Muscle of back (tissue), 11 donors: ENCODE results near the gene AOPEP. TPM values are rescaled to one million over a fixed set of nuclear protein-coding genes. Genes with fewer than 3 reads are reported as not detected.

Source experiments
- DNase-seq, 3 donors: peaks; one replicate each; pipeline versions ENCODE4 v3.0.0 to v3.0.0-alpha.2; 2013
- polyA plus RNA-seq, 10 donors: library from polyadenylated mRNA; unstranded; fragments of 120-200 nt; gene quantifications; one replicate each; pipeline ENCODE4 v1.2.1, GENCODE V29; 2013; ENCODE audit not compliant: insufficient read length in 10 of 10

Gene AOPEP
- polyA plus RNA-seq, 10 donors = 25.6 to 44.3 (median 32.8) TPM

- DNase-seq = no peak
Observed at GRCh38 chr9:95079461-95079860, 353.0 kb downstream of the AOPEP start.

- no peak for DNase-seq
Observed at GRCh38 chr9:95080961-95081647, 354.6 kb downstream of the AOPEP start.

GRCh38 chr9:95081998-95082397, 355.5 kb downstream of the AOPEP start:
- DNase-seq = no peak

- no peak for DNase-seq
Observed at GRCh38 chr9:95082401-95083084, 356.0 kb downstream of the AOPEP start.

- no peak for DNase-seq
Observed at GRCh38 chr9:95083086-95083768, 356.7 kb downstream of the AOPEP start.

- no peak for DNase-seq
Observed at GRCh38 chr9:95084254-95084934, 357.9 kb downstream of the AOPEP start.

GRCh38 chr9:95085036-95085770, 358.7 kb downstream of the AOPEP start:
- no peak for DNase-seq

GRCh38 chr9:95085861-95086563, 359.5 kb downstream of the AOPEP start:
- DNase-seq = no peak

GRCh38 chr9:95086564-95086955, 360.1 kb downstream of the AOPEP start:
- DNase-seq = no peak

- DNase-seq = no peak
Observed at GRCh38 chr9:95087659-95088242, 361.3 kb downstream of the AOPEP start.

GRCh38 chr9:95088421-95089161, 362.1 kb downstream of the AOPEP start:
- no peak for DNase-seq

- DNase-seq = no peak
Observed at GRCh38 chr9:95089257-95090022, 362.9 kb downstream of the AOPEP start.

GRCh38 chr9:95090023-95090791, 363.7 kb downstream of the AOPEP start:
- peak in 2 of 3 donors; percentile 39 to 57 for DNase-seq

GRCh38 chr9:95090871-95091577, 364.5 kb downstream of the AOPEP start:
- peak in 2 of 3 donors; percentile 40 to 65 for DNase-seq

- DNase-seq = peak in 1 of 3 donors; percentile 46
Observed at GRCh38 chr9:95091601-95092261, 365.2 kb downstream of the AOPEP start.

GRCh38 chr9:95092262-95093072, 366.0 kb downstream of the AOPEP start:
- peak in 2 of 3 donors; percentile 55 to 62 for DNase-seq
